Measurements from ENCODE around the gene LIPT2.

LIPT2 gene

GRCh38 chr11:74465291-74465708 is 28.2 kb downstream of the LIPT2 start:
- H2BK12ac ChIP-seq (ENCODE audit: low read length) = no peak overlapping the region
- no peak overlapping the region for H2AK5ac ChIP-seq (ENCODE audit: low read depth, low read length)
- peaks cover 0 to 16% of the 10 kb centered on the region in 2 donors for H3K4me1 ChIP-seq (ENCODE audit: control insufficient read depth in 2 of 2, insufficient read depth in 1 of 2, low read depth in 1 of 2, low read length in 2 of 2)
- no peak overlapping the region for H2BK120ac ChIP-seq (ENCODE audit: low read depth, low read length)
- H2AFZ ChIP-seq (ENCODE audit: low read length) = no peak overlapping the region
- H3K4me3 ChIP-seq (ENCODE audit: low read length in 2 of 2) = no peak overlapping the region
- H3K4ac ChIP-seq (ENCODE audit: low read length) = no peak overlapping the region
- no peak overlapping the region for H2BK5ac ChIP-seq (ENCODE audit: low read length)
- no peak for DNase-seq (ENCODE audit: low spot score)
- no peak overlapping the region for H3K9ac ChIP-seq (ENCODE audit: low read depth, low read length, poor library complexity)
- no peaks in the 10 kb centered on the region for H3K79me1 ChIP-seq (ENCODE audit: low read depth, low read length)
- H3K27me3 ChIP-seq (ENCODE audit: control insufficient read depth in 3 of 3, insufficient read depth in 3 of 3, low read depth in 1 of 3, low read length in 3 of 3) = peaks cover 0 to 32% (median 7%) of the 10 kb centered on the region in 3 experiments
- H3K9me3 ChIP-seq (replicated peaks in 1 of 2; ENCODE audit: control insufficient read depth in 2 of 2, insufficient read depth in 1 of 2, low read depth in 1 of 2, low read length in 2 of 2) = no peaks in the 10 kb centered on the region
- no peak overlapping the region for H3K27ac ChIP-seq (replicated peaks; ENCODE audit: low read length)
- no peak overlapping the region for H3K18ac ChIP-seq (ENCODE audit: low read length)
- H3K14ac ChIP-seq (ENCODE audit: low read length) = no peak overlapping the region
- no peak overlapping the region for H2BK15ac ChIP-seq (ENCODE audit: low read length)
- H3K36me3 ChIP-seq (replicated peaks in 1 of 2; ENCODE audit: control insufficient read depth in 2 of 2, insufficient read depth in 2 of 2, low read length in 2 of 2) = no peaks in the 10 kb centered on the region
- H3K4me2 ChIP-seq (ENCODE audit: insufficient read depth, low read length, poor library complexity, severe bottlenecking) = no peak overlapping the region
- no peak overlapping the region for H4K8ac ChIP-seq (ENCODE audit: low read depth, low read length)
- no peak overlapping the region for H3K23ac ChIP-seq (ENCODE audit: low read depth, low read length, poor library complexity)
- WGBS, 2 donors (ENCODE audit: extremely low coverage in 2 of 2, insufficient read length in 2 of 2, insufficient replicate concordance in 1 of 2) = no CpG with 5 or more reads among the region's 2 CpGs
- H4K91ac ChIP-seq (ENCODE audit: low read depth, low read length, poor library complexity) = no peak overlapping the region

- DNase-seq (ENCODE audit: low spot score) = no peak
- Histone ChIP-seq H3K4me3 (ENCODE audit: low read length in 2 of 2) (no peak overlapping the region), H2AK5ac (ENCODE audit: low read depth, low read length) (no peak overlapping the region), H2BK12ac (ENCODE audit: low read length) (no peak overlapping the region), H3K9ac (ENCODE audit: low read depth, low read length, poor library complexity) (no peak overlapping the region), H4K91ac (ENCODE audit: low read depth, low read length, poor library complexity) (no peak overlapping the region), H3K14ac (ENCODE audit: low read length) (no peak overlapping the region), H3K36me3 (replicated peaks in 1 of 2; ENCODE audit: control insufficient read depth in 2 of 2, insufficient read depth in 2 of 2, low read length in 2 of 2) (no peaks in the 10 kb centered on the region), H2BK120ac (ENCODE audit: low read depth, low read length) (no peak overlapping the region), H2BK5ac (ENCODE audit: low read length) (no peak overlapping the region), H3K23ac (ENCODE audit: low read depth, low read length, poor library complexity) (no peak overlapping the region), H4K8ac (ENCODE audit: low read depth, low read length) (no peak overlapping the region), H3K9me3 (replicated peaks in 1 of 2; ENCODE audit: control insufficient read depth in 2 of 2, insufficient read depth in 1 of 2, low read depth in 1 of 2, low read length in 2 of 2) (no peaks in the 10 kb centered on the region), H3K79me1 (ENCODE audit: low read depth, low read length) (no peaks in the 10 kb centered on the region), H3K27ac (replicated peaks; ENCODE audit: low read length) (no peak overlapping the region), H3K27me3 (ENCODE audit: control insufficient read depth in 3 of 3, insufficient read depth in 3 of 3, low read depth in 1 of 3, low read length in 3 of 3) (peaks cover 0 to 32% (median 7%) of the 10 kb centered on the region in 3 experiments), H3K4me1 (ENCODE audit: control insufficient read depth in 2 of 2, insufficient read depth in 1 of 2, low read depth in 1 of 2, low read length in 2 of 2) (peaks cover 0 to 16% of the 10 kb centered on the region in 2 donors), H3K4ac (ENCODE audit: low read length) (no peak overlapping the region), H2AFZ (ENCODE audit: low read length) (no peak overlapping the region), H2BK15ac (ENCODE audit: low read length) (no peak overlapping the region), H3K18ac (ENCODE audit: low read length) (no peak overlapping the region), H3K4me2 (ENCODE audit: insufficient read depth, low read length, poor library complexity, severe bottlenecking) (no peak overlapping the region)
- WGBS, 2 donors (ENCODE audit: extremely low coverage in 2 of 2, insufficient read length in 2 of 2, insufficient replicate concordance in 1 of 2) = no CpG with 5 or more reads among the region's 1 CpG
Measured at GRCh38 chr11:74464746-74465145, 28.8 kb downstream of the LIPT2 start.

GRCh38 chr11:74463216-74463615 is 30.3 kb downstream of the LIPT2 start:
- Histone ChIP-seq H3K27me3 (ENCODE audit: control insufficient read depth in 3 of 3, insufficient read depth in 3 of 3, low read depth in 1 of 3, low read length in 3 of 3) (peaks cover 0 to 25% (median 7%) of the 10 kb centered on the region in 3 experiments), H3K18ac (ENCODE audit: low read length) (no peak overlapping the region), H3K9ac (ENCODE audit: low read depth, low read length, poor library complexity) (no peak overlapping the region), H3K4me2 (ENCODE audit: insufficient read depth, low read length, poor library complexity, severe bottlenecking) (no peak overlapping the region), H3K9me3 (replicated peaks in 1 of 2; ENCODE audit: control insufficient read depth in 2 of 2, insufficient read depth in 1 of 2, low read depth in 1 of 2, low read length in 2 of 2) (no peaks in the 10 kb centered on the region), H2AK5ac (ENCODE audit: low read depth, low read length) (no peak overlapping the region), H2BK15ac (ENCODE audit: low read length) (no peak overlapping the region), H3K36me3 (replicated peaks in 1 of 2; ENCODE audit: control insufficient read depth in 2 of 2, insufficient read depth in 2 of 2, low read length in 2 of 2) (no peaks in the 10 kb centered on the region), H2BK12ac (ENCODE audit: low read length) (no peak overlapping the region), H3K4me1 (ENCODE audit: control insufficient read depth in 2 of 2, insufficient read depth in 1 of 2, low read depth in 1 of 2, low read length in 2 of 2) (peaks cover 0 to 16% of the 10 kb centered on the region in 2 donors), H4K8ac (ENCODE audit: low read depth, low read length) (no peak overlapping the region), H3K23ac (ENCODE audit: low read depth, low read length, poor library complexity) (no peak overlapping the region), H3K27ac (replicated peaks; ENCODE audit: low read length) (no peak overlapping the region), H2BK5ac (ENCODE audit: low read length) (no peak overlapping the region), H2AFZ (ENCODE audit: low read length) (no peak overlapping the region), H3K4me3 (ENCODE audit: low read length in 2 of 2) (no peak overlapping the region), H2BK120ac (ENCODE audit: low read depth, low read length) (no peak overlapping the region), H3K14ac (ENCODE audit: low read length) (no peak overlapping the region), H4K91ac (ENCODE audit: low read depth, low read length, poor library complexity) (no peak overlapping the region), H3K4ac (ENCODE audit: low read length) (no peak overlapping the region), H3K79me1 (ENCODE audit: low read depth, low read length) (no peaks in the 10 kb centered on the region)
- WGBS, 2 donors (ENCODE audit: extremely low coverage in 2 of 2, insufficient read length in 2 of 2, insufficient replicate concordance in 1 of 2) = no CpG with 5 or more reads among the region's 1 CpG
- DNase-seq (ENCODE audit: low spot score) = no peak

GRCh38 chr11:74462631-74463030 is 30.9 kb downstream of the LIPT2 start:
- Histone ChIP-seq H3K79me1 (ENCODE audit: low read depth, low read length) (no peaks in the 10 kb centered on the region), H2BK12ac (ENCODE audit: low read length) (no peak overlapping the region), H3K27me3 (ENCODE audit: control insufficient read depth in 3 of 3, insufficient read depth in 3 of 3, low read depth in 1 of 3, low read length in 3 of 3) (peaks cover 0 to 25% (median 4%) of the 10 kb centered on the region in 3 experiments), H4K8ac (ENCODE audit: low read depth, low read length) (no peak overlapping the region), H3K36me3 (replicated peaks in 1 of 2; ENCODE audit: control insufficient read depth in 2 of 2, insufficient read depth in 2 of 2, low read length in 2 of 2) (no peaks in the 10 kb centered on the region), H3K4me3 (ENCODE audit: low read length in 2 of 2) (no peak overlapping the region), H3K14ac (ENCODE audit: low read length) (no peak overlapping the region), H3K18ac (ENCODE audit: low read length) (no peak overlapping the region), H3K4me1 (ENCODE audit: control insufficient read depth in 2 of 2, insufficient read depth in 1 of 2, low read depth in 1 of 2, low read length in 2 of 2) (peaks cover 0 to 10% of the 10 kb centered on the region in 2 donors), H3K9ac (ENCODE audit: low read depth, low read length, poor library complexity) (no peak overlapping the region), H4K91ac (ENCODE audit: low read depth, low read length, poor library complexity) (no peak overlapping the region), H2BK5ac (ENCODE audit: low read length) (no peak overlapping the region), H2AK5ac (ENCODE audit: low read depth, low read length) (no peak overlapping the region), H3K4me2 (ENCODE audit: insufficient read depth, low read length, poor library complexity, severe bottlenecking) (no peak overlapping the region), H2AFZ (ENCODE audit: low read length) (no peak overlapping the region), H3K23ac (ENCODE audit: low read depth, low read length, poor library complexity) (no peak overlapping the region), H2BK15ac (ENCODE audit: low read length) (no peak overlapping the region), H3K27ac (replicated peaks; ENCODE audit: low read length) (no peak overlapping the region), H3K4ac (ENCODE audit: low read length) (no peak overlapping the region), H2BK120ac (ENCODE audit: low read depth, low read length) (no peak overlapping the region), H3K9me3 (replicated peaks in 1 of 2; ENCODE audit: control insufficient read depth in 2 of 2, insufficient read depth in 1 of 2, low read depth in 1 of 2, low read length in 2 of 2) (no peaks in the 10 kb centered on the region)
- WGBS, 2 donors (ENCODE audit: extremely low coverage in 2 of 2, insufficient read length in 2 of 2, insufficient replicate concordance in 1 of 2) = no CpG with 5 or more reads among the region's 5 CpGs
- DNase-seq (ENCODE audit: low spot score) = no peak

Measured in neuronal stem cell (in vitro differentiated cells).